Measurements from ENCODE around the gene RIT2. TPM values are rescaled to one million over a fixed set of nuclear protein-coding genes. Genes with fewer than 3 reads are reported as not detected.

RIT2 gene
- total RNA-seq, 3 donors from 2014 or later (not counting 1 experiment from before 2014, with no cell fraction given) = not detected

GRCh38 chr18:42891705-42892104 is 223.8 kb downstream of the RIT2 start:
- Histone ChIP-seq H3K4me1 (ENCODE audit: control insufficient read depth, insufficient read depth, low read length) (no peaks in the 10 kb centered on the region), H3K27me3 (ENCODE audit: control insufficient read depth, insufficient read depth, low read length) (no peaks in the 10 kb centered on the region), H3K27ac (ENCODE audit: low read length) (no peak overlapping the region), H3K4me3 (ENCODE audit: low read length) (no peak overlapping the region), H3K36me3 (ENCODE audit: control insufficient read depth, insufficient read depth, low read length) (no peaks in the 10 kb centered on the region), H3K9me3 (ENCODE audit: control insufficient read depth, insufficient read depth, low read length) (no peaks in the 10 kb centered on the region)
- 79% methylated on average over 3 of the region's 3 CpGs for WGBS (ENCODE audit: insufficient coverage)
- Mint-ChIP-seq H3K27me3 (ENCODE audit: low read depth in 2 of 2) (no peaks in the 10 kb centered on the region), H3K36me3 (no peaks in the 10 kb centered on the region), H3K4me1 (no peaks in the 10 kb centered on the region), H3K9me3 (peaks cover 6 to 11% of the 10 kb centered on the region in 2 donors), H3K4me3 (no peak overlapping the region), H3K27ac (no peak overlapping the region)
- intact Hi-C loops (cut with micrococcal nuclease) = no loop called here
- TF ChIP-seq CTCF (IDR thresholded peaks at IDR 0.05) = no peak
- no peak for DNase-seq
- no peak for ATAC-seq

GRCh38 chr18:42883169-42883568 is 232.3 kb downstream of the RIT2 start:
- no peak overlapping the region for H3K4me3 ChIP-seq (ENCODE audit: low read length)
- peaks cover 7% of the 10 kb centered on the region for H3K36me3 Mint-ChIP-seq
- DNase-seq (no peak), ATAC-seq (no peak)
- no peaks in the 10 kb centered on the region for H3K27me3 ChIP-seq (ENCODE audit: control insufficient read depth, insufficient read depth, low read length)
- TF ChIP-seq CTCF (IDR thresholded peaks at IDR 0.05) = no peak
- no peak overlapping the region for H3K4me3 Mint-ChIP-seq
- H3K9me3 ChIP-seq (ENCODE audit: control insufficient read depth, insufficient read depth, low read length) = no peaks in the 10 kb centered on the region
- no peaks in the 10 kb centered on the region for H3K27me3 Mint-ChIP-seq (ENCODE audit: low read depth in 2 of 2)
- H3K27ac Mint-ChIP-seq = no peak overlapping the region
- no peaks in the 10 kb centered on the region for H3K4me1 Mint-ChIP-seq
- no peaks in the 10 kb centered on the region for H3K4me1 ChIP-seq (ENCODE audit: control insufficient read depth, insufficient read depth, low read length)
- intact Hi-C loops (cut with micrococcal nuclease) = no loop called here
- peaks cover 10 to 21% of the 10 kb centered on the region in 2 donors for H3K9me3 Mint-ChIP-seq
- no peak overlapping the region for H3K27ac ChIP-seq (ENCODE audit: low read length)
- WGBS (ENCODE audit: insufficient coverage) = 84% methylated on average over 2 of the region's 3 CpGs
- H3K36me3 ChIP-seq (ENCODE audit: control insufficient read depth, insufficient read depth, low read length) = no peaks in the 10 kb centered on the region

GRCh38 chr18:42882122-42882521 is 233.4 kb downstream of the RIT2 start:
- intact Hi-C loops (cut with micrococcal nuclease) = no loop called here
- no peak for DNase-seq
- no peak overlapping the region for H3K4me3 ChIP-seq (ENCODE audit: low read length)
- H3K27ac ChIP-seq (ENCODE audit: low read length) = no peak overlapping the region
- Mint-ChIP-seq H3K27me3 (ENCODE audit: low read depth in 2 of 2) (no peaks in the 10 kb centered on the region), H3K36me3 (peaks cover 7% of the 10 kb centered on the region), H3K27ac (no peak overlapping the region), H3K9me3 (peaks cover 10 to 17% of the 10 kb centered on the region in 2 donors), H3K4me1 (no peaks in the 10 kb centered on the region), H3K4me3 (no peak overlapping the region)
- TF ChIP-seq CTCF (IDR thresholded peaks at IDR 0.05) = no peak
- H3K9me3 ChIP-seq (ENCODE audit: control insufficient read depth, insufficient read depth, low read length) = no peaks in the 10 kb centered on the region
- WGBS (ENCODE audit: insufficient coverage) = 80% methylated on average over 1 of the region's 3 CpGs
- ATAC-seq = no peak
- no peaks in the 10 kb centered on the region for H3K4me1 ChIP-seq (ENCODE audit: control insufficient read depth, insufficient read depth, low read length)
- no peaks in the 10 kb centered on the region for H3K36me3 ChIP-seq (ENCODE audit: control insufficient read depth, insufficient read depth, low read length)
- H3K27me3 ChIP-seq (ENCODE audit: control insufficient read depth, insufficient read depth, low read length) = no peaks in the 10 kb centered on the region

- no peak for TF ChIP-seq CTCF (IDR thresholded peaks at IDR 0.05)
- Mint-ChIP-seq H3K27ac (no peak overlapping the region), H3K27me3 (ENCODE audit: low read depth in 2 of 2) (no peaks in the 10 kb centered on the region), H3K4me1 (no peaks in the 10 kb centered on the region), H3K9me3 (peaks cover 5 to 11% of the 10 kb centered on the region in 2 donors), H3K36me3 (no peaks in the 10 kb centered on the region), H3K4me3 (no peak overlapping the region)
- intact Hi-C loops (cut with micrococcal nuclease) = no loop called here
- Histone ChIP-seq H3K27me3 (ENCODE audit: control insufficient read depth, insufficient read depth, low read length) (no peaks in the 10 kb centered on the region), H3K36me3 (ENCODE audit: control insufficient read depth, insufficient read depth, low read length) (no peaks in the 10 kb centered on the region), H3K4me1 (ENCODE audit: control insufficient read depth, insufficient read depth, low read length) (no peaks in the 10 kb centered on the region), H3K27ac (ENCODE audit: low read length) (no peak overlapping the region), H3K9me3 (ENCODE audit: control insufficient read depth, insufficient read depth, low read length) (no peaks in the 10 kb centered on the region), H3K4me3 (ENCODE audit: low read length) (no peak overlapping the region)
- 82% methylated on average over 2 of the region's 2 CpGs for WGBS (ENCODE audit: insufficient coverage)
- no peak for ATAC-seq
- DNase-seq = no peak
Measured at GRCh38 chr18:42872838-42873237, 242.6 kb downstream of the RIT2 start.

Measured in natural killer cell (primary cell).